GM23248 (cell line): ENCODE results near the gene TRPM4. TPM values are rescaled to one million over a fixed set of nuclear protein-coding genes. Genes with fewer than 3 reads are reported as not detected.

ENCODE experiments used
- DNase-seq: peaks from one replicate; pipeline ENCODE4 v3.0.0-alpha.2; 2015
- H2AFZ ChIP-seq: fragments of 200-600 bp; sonication (generic); 2 replicates; pipeline ENCODE4 v1.6.1; 2016; ENCODE audit warnings: antibody characterized with exemption
- H3F3A ChIP-seq: fragments of 200-600 bp; sonication (generic); 2 replicates; pipeline ENCODE4 v1.6.1; 2016; ENCODE audit warnings: mild to moderate bottlenecking, antibody characterized with exemption, mixed run types; ENCODE audit not compliant: insufficient read depth
- H3K27ac ChIP-seq: fragments of 200-600 bp; sonication (generic); 2 replicates; pipeline ENCODE4 v1.5.1; 2016; ENCODE audit warnings: mild to moderate bottlenecking
- H3K27me3 ChIP-seq: fragments of 200-600 bp; sonication (generic); replicated peaks from 2 replicates; pipeline ENCODE4 v1.6.1; 2016; ENCODE audit warnings: mild to moderate bottlenecking; ENCODE audit not compliant: insufficient read depth
- H3K36me3 ChIP-seq: fragments of 200-600 bp; sonication (generic); 2 replicates; pipeline ENCODE4 v1.6.1; 2016; ENCODE audit warnings: low read depth, mild to moderate bottlenecking
- H3K4me1 ChIP-seq: fragments of 200-600 bp; sonication (generic); 2 replicates; pipeline ENCODE4 v1.6.1; 2016; ENCODE audit warnings: mild to moderate bottlenecking; ENCODE audit not compliant: insufficient read depth
- H3K4me2 ChIP-seq: fragments of 200-600 bp; sonication (generic); one replicate; pipeline ENCODE4 v1.6.1; 2016; ENCODE audit warnings: mild to moderate bottlenecking; ENCODE audit not compliant: unreplicated experiment
- H3K4me3 ChIP-seq: fragments of 200-600 bp; sonication (generic); 2 replicates; pipeline ENCODE4 v1.5.1; 2016; ENCODE audit warnings: mild to moderate bottlenecking
- H3K79me2 ChIP-seq: fragments of 200-600 bp; sonication (generic); 2 replicates; pipeline ENCODE4 v1.6.1; 2016; ENCODE audit warnings: mild to moderate bottlenecking; ENCODE audit not compliant: insufficient read depth
- H3K9ac ChIP-seq: fragments of 200-600 bp; sonication (generic); 2 replicates; pipeline ENCODE4 v1.6.1; 2016; ENCODE audit warnings: mild to moderate bottlenecking
- H3K9me2 ChIP-seq: fragments of 200-600 bp; sonication (generic); 2 replicates; pipeline ENCODE4 v1.6.1; 2016; ENCODE audit warnings: mixed run types, mild to moderate bottlenecking, moderate library complexity; ENCODE audit not compliant: insufficient read depth
- H3K9me3 ChIP-seq: fragments of 200-600 bp; sonication (generic); one replicate; pipeline ENCODE4 v1.6.1; 2017; ENCODE audit warnings: low read depth
- H4K20me1 ChIP-seq: fragments of 200-600 bp; sonication (generic); 2 replicates; pipeline ENCODE4 v1.6.0; 2016; ENCODE audit not compliant: insufficient read depth
- EZH2 ChIP-seq: fragments of 200-600 bp; sonication (generic); IDR thresholded peaks from 2 replicates; pipeline ENCODE4 v1.6.1; 2018; ENCODE audit warnings: antibody characterized with exemption, mild to moderate bottlenecking; ENCODE audit not compliant: insufficient read depth, poor library complexity, severe bottlenecking
- EZH2phosphoT487 ChIP-seq: fragments of 200-600 bp; sonication (generic); IDR thresholded peaks from 2 replicates; pipeline ENCODE4 v1.6.1; 2018; ENCODE audit warnings: antibody characterized with exemption, moderate library complexity, mild to moderate bottlenecking, low read depth; ENCODE audit not compliant: insufficient read depth
- WGBS, 2 experiments: methylation state at CpG; one replicate each; pipeline ENCODE4 v1.1.6; 2015 to 2017; ENCODE audit warnings: low lambda C conversion rate in 2 of 2, low coverage in 1 of 2; ENCODE audit errors: missing lambda C conversion rate in 2 of 2; 5-methylcytosine and 5-hydroxymethylcytosine counted together
- in situ Hi-C: fragments of 300-500 bp; cut with MboI; formaldehyde crosslinking; loops from 2 replicates; pipeline ENCODE4 v1.15.0; 2020
- polyA plus RNA-seq: library from polyadenylated mRNA; unstranded; fragments of >200 nt; fragmentation: Nextera tagmentation; extraction: Ambion mirVana; gene quantifications from 2 replicates; pipeline ENCODE4 v1.2.1, GENCODE V29; 2016
- total RNA-seq: library from RNA; depleted of rRNA; stranded (reverse); fragments of >200 nt; shearing (Covaris generic); gene quantifications from 2 replicates; pipeline ENCODE4 v1.2.3, GENCODE V29; 2014

TRPM4 gene
- total and polyA plus RNA-seq, 2 experiments from 2014 or later: 18.4 to 20.1 TPM

- in situ Hi-C loops: no loop called here
- 81 to 84% methylated on average over 24 to 26 of the region's 26 CpGs for WGBS, 2 experiments
Observed at GRCh38 chr19:49182848-49183375, 25.3 kb downstream of the TRPM4 start.

DNA sequence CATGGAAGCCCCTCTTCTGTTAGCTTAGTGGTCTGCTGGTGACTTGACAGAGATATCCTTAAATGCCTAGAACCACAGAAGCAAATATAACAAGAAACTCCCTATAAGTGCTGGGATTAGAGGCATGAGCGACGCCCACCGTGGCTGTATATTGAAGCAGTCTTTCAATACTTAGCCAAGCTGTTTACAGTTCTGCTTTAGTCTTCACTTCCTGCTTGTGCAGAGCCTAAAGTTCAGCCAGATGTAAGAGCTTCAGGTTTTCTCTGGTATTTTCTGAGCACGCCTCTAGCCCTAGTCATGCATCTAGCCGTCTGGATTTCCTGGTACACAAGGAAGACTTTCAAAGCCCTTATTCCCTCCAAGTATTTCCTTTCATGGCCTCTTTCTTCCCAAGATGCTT lies 28.5 kb downstream of the TRPM4 start:
- Histone ChIP-seq H3K36me3 (peaks cover 24% of the 10 kb centered on the region; the same call in 1 of the 2 replicates), H3K27ac (no peak overlapping the region), H3K9me3 (no peaks in the 10 kb centered on the region), H3K27me3 (no peaks in the 10 kb centered on the region), H3K79me2 (no peaks in the 10 kb centered on the region), H4K20me1 (no peaks in the 10 kb centered on the region), H2AFZ (no peak overlapping the region), H3K4me3 (no peak overlapping the region), H3F3A (no peaks in the 10 kb centered on the region), H3K9me2 (no peaks in the 10 kb centered on the region), H3K9ac (no peak overlapping the region), H3K4me2 (no peak overlapping the region), H3K4me1 (no peaks in the 10 kb centered on the region)
- no peak for DNase-seq
- TF ChIP-seq EZH2phosphoT487 (no peak), EZH2 (no peak)
- in situ Hi-C loops: no loop called here
- 88 to 89% methylated on average over 5 of the region's 5 CpGs for WGBS, 2 experiments

More at GRCh38 chr19:49182848-49183375, 25.3 kb downstream of the TRPM4 start:
- Histone ChIP-seq H3K9ac (no peak overlapping the region), H3K9me3 (no peaks in the 10 kb centered on the region), H3K36me3 (peaks cover 4% of the 10 kb centered on the region; the same call in 1 of the 2 replicates), H3K4me3 (no peak overlapping the region), H3K27me3 (no peaks in the 10 kb centered on the region), H2AFZ (no peak overlapping the region), H3K9me2 (no peaks in the 10 kb centered on the region), H3F3A (no peaks in the 10 kb centered on the region), H3K4me2 (no peak overlapping the region), H3K79me2 (no peaks in the 10 kb centered on the region), H3K4me1 (no peaks in the 10 kb centered on the region), H3K27ac (no peak overlapping the region), H4K20me1 (no peaks in the 10 kb centered on the region)
- TF ChIP-seq EZH2phosphoT487 (no peak), EZH2 (no peak)
- DNase-seq: no peak

DNA sequence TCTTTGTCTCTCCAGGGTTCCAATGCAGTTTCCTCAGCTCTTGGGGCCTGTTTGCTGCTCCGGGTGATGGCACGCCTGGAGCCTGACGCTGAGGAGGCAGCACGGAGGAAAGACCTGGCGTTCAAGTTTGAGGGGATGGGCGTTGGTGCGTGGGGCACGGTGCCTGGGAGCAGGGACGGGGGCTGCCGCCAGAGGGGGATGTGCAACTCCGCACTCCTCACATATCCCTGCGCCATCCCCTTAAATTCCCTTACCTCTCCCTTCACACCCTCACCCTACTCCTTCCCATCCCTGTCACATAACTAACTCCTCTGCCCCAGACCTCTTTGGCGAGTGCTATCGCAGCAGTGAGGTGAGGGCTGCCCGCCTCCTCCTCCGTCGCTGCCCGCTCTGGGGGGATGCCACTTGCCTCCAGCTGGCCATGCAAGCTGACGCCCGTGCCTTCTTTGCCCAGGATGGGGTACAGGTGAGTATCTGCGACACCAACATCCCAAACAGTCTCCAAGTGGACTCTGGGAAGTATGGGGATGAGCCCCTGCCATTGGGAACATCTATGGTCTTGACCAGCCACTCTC lies 31.1 kb downstream of the TRPM4 start:
- no peak overlapping the region for H3K4me3 ChIP-seq
- no peak overlapping the region for H3K9ac ChIP-seq
- no peaks in the 10 kb centered on the region for H3K79me2 ChIP-seq
- no peak overlapping the region for H2AFZ ChIP-seq
- no peaks in the 10 kb centered on the region for H4K20me1 ChIP-seq
- no peaks in the 10 kb centered on the region for H3K4me1 ChIP-seq
- H3F3A ChIP-seq: no peaks in the 10 kb centered on the region
- 86 to 88% methylated on average over 21 of the region's 21 CpGs for WGBS, 2 experiments
- no peaks in the 10 kb centered on the region for H3K9me2 ChIP-seq
- no peaks in the 10 kb centered on the region for H3K27me3 ChIP-seq
- no peak overlapping the region for H3K27ac ChIP-seq
- H3K36me3 ChIP-seq: peaks cover 32% of the 10 kb centered on the region; the same call in 1 of the 2 replicates
- H3K9me3 ChIP-seq: no peaks in the 10 kb centered on the region
- no peak overlapping the region for H3K4me2 ChIP-seq
- in situ Hi-C loops: no loop called here
- no peak for DNase-seq
- TF ChIP-seq EZH2phosphoT487 (no peak), EZH2 (no peak)

- 99 to 100% methylated on average over 5 of the region's 5 CpGs for WGBS, 2 experiments
Observed at GRCh38 chr19:49189259-49189658, 31.7 kb downstream of the TRPM4 start.

More at GRCh38 chr19:49189259-49189658, 31.7 kb downstream of the TRPM4 start:
- Histone ChIP-seq H3F3A (no peaks in the 10 kb centered on the region), H4K20me1 (no peaks in the 10 kb centered on the region), H3K79me2 (no peaks in the 10 kb centered on the region), H2AFZ (no peak overlapping the region), H3K9me2 (no peaks in the 10 kb centered on the region), H3K4me2 (no peak overlapping the region), H3K27me3 (no peaks in the 10 kb centered on the region), H3K4me1 (no peaks in the 10 kb centered on the region), H3K9ac (no peak overlapping the region), H3K9me3 (no peaks in the 10 kb centered on the region), H3K27ac (no peak overlapping the region), H3K36me3 (peaks cover 32% of the 10 kb centered on the region; the same call in 1 of the 2 replicates), H3K4me3 (no peak overlapping the region)
- TF ChIP-seq EZH2phosphoT487: no peak
- no peak for TF ChIP-seq EZH2
- no peak for DNase-seq
- in situ Hi-C loops: no loop called here
